Endothelial cell of umbilical vein (primary cell): ENCODE measurements around the gene S1PR4. TPM values are rescaled to one million over a fixed set of nuclear protein-coding genes. Genes with fewer than 3 reads are reported as not detected.

Experiments
- BruUV-seq: library from RNA; stranded (reverse); fragments of 400-500 nt; replicated peaks from 2 replicates; lab custom pipeline; 2021; lab: Mats Ljungman, UMichigan
- CTCF ChIA-PET: fragments of 300-600, 350-600 bp; sonication (Branson Sonifier 250); formaldehyde crosslinking; loops from one replicate; lab custom pipeline; 2021; ENCODE audit warnings: antibody characterized with exemption, inconsistent platforms; lab: Charles Lee
- POLR2A ChIA-PET: fragments of 300-600, 350-600 bp; sonication (Branson Sonifier 250); formaldehyde crosslinking; loops from one replicate; lab custom pipeline; 2021; ENCODE audit warnings: antibody characterized with exemption, inconsistent platforms; lab: Charles Lee
- DNase-seq: peaks from one replicate; pipeline ENCODE4 v3.0.0-alpha.2; 2011; ENCODE audit warnings: low read depth, low spot score
- FAIRE-seq: peaks from 2 replicates; lab custom pipeline; 2011; peaks lifted over from hg19 to GRCh38; lab: Jason Lieb, UNC
- H2AFZ ChIP-seq: 2 replicates; pipeline ENCODE4 v1.6.0; 2012; ENCODE audit warnings: low read depth, low read length, control low read depth, inconsistent platforms
- H3K27ac ChIP-seq: 2 replicates; pipeline ENCODE4 v1.5.1; 2011; ENCODE audit warnings: low read depth, mild to moderate bottlenecking, control low read depth, low read length, moderate library complexity; ENCODE audit not compliant: insufficient read depth
- H3K27me3 ChIP-seq, 2 experiments: 2 replicates each; pipeline versions ENCODE4 v1.6.0 to v1.6.1; 2011; ENCODE audit warnings: low read length in 2 of 2, mixed read lengths in 1 of 2; ENCODE audit not compliant: control insufficient read depth in 2 of 2, insufficient read depth in 2 of 2
- H3K36me3 ChIP-seq, 2 experiments: 2 replicates in 1 of 2; 3 replicates in 1 of 2; pipeline ENCODE4 v1.5.1; 2011; ENCODE audit warnings: low read length in 2 of 2, mild to moderate bottlenecking in 1 of 2, moderate library complexity in 1 of 2; ENCODE audit not compliant: control insufficient read depth in 2 of 2, insufficient read depth in 2 of 2; ENCODE audit errors: extremely low read depth in 1 of 2
- H3K4me1 ChIP-seq: 3 replicates; pipeline ENCODE4 v1.5.1; 2011; ENCODE audit warnings: mild to moderate bottlenecking, low read length; ENCODE audit not compliant: control insufficient read depth, insufficient read depth; ENCODE audit errors: extremely low read depth
- H3K4me2 ChIP-seq: 2 replicates; pipeline ENCODE4 v1.6.1; 2011; ENCODE audit warnings: low read length, control low read depth, mixed read lengths; ENCODE audit not compliant: insufficient read depth
- H3K4me3 ChIP-seq, 3 experiments: fragments of 200-600 bp in 1 of 3; sonication (generic), shearing (Covaris generic) in 1 of 3; replicated peaks in 1 of 3; 2 replicates each; pipeline ENCODE4 v1.5.1; 2011 to 2016; ENCODE audit warnings: control low read depth in 3 of 3, low read length in 3 of 3, mild to moderate bottlenecking in 2 of 3, inconsistent platforms in 1 of 3, low read depth in 1 of 3, moderate library complexity in 1 of 3; ENCODE audit not compliant: insufficient read depth in 1 of 3
- H3K79me2 ChIP-seq: 2 replicates; pipeline ENCODE4 v1.6.0; 2012; ENCODE audit warnings: low read length, inconsistent platforms; ENCODE audit not compliant: control insufficient read depth, insufficient read depth
- H3K9ac ChIP-seq: replicated peaks from 2 replicates; pipeline ENCODE3; 2011; ENCODE audit warnings: low read length, control low read depth; ENCODE audit not compliant: insufficient read depth; ENCODE audit errors: extremely low read depth
- H3K9me1 ChIP-seq: replicated peaks from 3 replicates; pipeline ENCODE4 v1.6.0; 2011; ENCODE audit warnings: mild to moderate bottlenecking, low read length; ENCODE audit not compliant: control insufficient read depth, insufficient read depth; ENCODE audit errors: extremely low read depth
- H3K9me3 ChIP-seq: replicated peaks from 2 replicates; pipeline ENCODE4 v1.5.1; 2012; ENCODE audit warnings: low read length, inconsistent platforms; ENCODE audit not compliant: control insufficient read depth, insufficient read depth
- H4K20me1 ChIP-seq: replicated peaks from 2 replicates; pipeline ENCODE3; 2011; ENCODE audit warnings: mild to moderate bottlenecking, low read length; ENCODE audit not compliant: control insufficient read depth, insufficient read depth; ENCODE audit errors: extremely low read depth
- CTCF ChIP-seq, 2 donors: IDR thresholded peaks; 1 replicate in 1 of 2; 2 replicates in 1 of 2; pipeline ENCODE4 v1.5.1; 2011; ENCODE audit warnings: low read length in 2 of 2, mild to moderate bottlenecking in 2 of 2, moderate library complexity in 2 of 2, control low read depth in 1 of 2, inconsistent platforms in 1 of 2, low read depth in 1 of 2; ENCODE audit not compliant: insufficient read depth in 1 of 2; ENCODE audit errors: extremely low read depth in 1 of 2
- EZH2 ChIP-seq: IDR thresholded peaks from 2 replicates; pipeline ENCODE4 v1.6.1; 2012; ENCODE audit warnings: borderline replicate concordance, low read depth, mild to moderate bottlenecking, moderate library complexity, low read length, inconsistent platforms; ENCODE audit not compliant: severe bottlenecking
- FOS ChIP-seq: IDR thresholded peaks from 2 replicates; pipeline ENCODE4 v1.6.1; 2011; ENCODE audit warnings: mild to moderate bottlenecking, low read length, moderate library complexity, borderline replicate concordance; ENCODE audit not compliant: insufficient read depth
- GATA2 ChIP-seq: IDR thresholded peaks from 2 replicates; pipeline ENCODE4 v1.7.0; 2011; ENCODE audit warnings: low read depth, mild to moderate bottlenecking, moderate library complexity, mixed read lengths, low read length; ENCODE audit not compliant: insufficient read length, insufficient read depth
- JUN ChIP-seq: IDR thresholded peaks from 2 replicates; pipeline ENCODE4 v1.6.1; 2011; ENCODE audit warnings: borderline replicate concordance, low read depth; ENCODE audit not compliant: insufficient read length, insufficient read depth
- MAX ChIP-seq: IDR thresholded peaks from 2 replicates; pipeline ENCODE4 v1.6.1; 2011; ENCODE audit not compliant: insufficient read depth, insufficient read length
- MYC ChIP-seq: IDR thresholded peaks from one replicate; pipeline ENCODE4 v1.6.1; 2011; ENCODE audit warnings: mild to moderate bottlenecking, low read depth, low read length
- POLR2A ChIP-seq: IDR thresholded peaks from 2 replicates; pipeline ENCODE4 v1.6.1; 2012; ENCODE audit warnings: low read depth, mild to moderate bottlenecking, control low read depth, low read length
- POLR2AphosphoS5 ChIP-seq: IDR thresholded peaks from 2 replicates; pipeline ENCODE4 v1.6.1; 2012; ENCODE audit warnings: low read depth, mild to moderate bottlenecking, control low read depth, low read length, moderate library complexity; ENCODE audit not compliant: insufficient read depth
- dilution Hi-C: fragments of 300-500 bp; cut with MboI; formaldehyde crosslinking; loops from one replicate; pipeline ENCODE4 v1.15.0; 2019; ENCODE audit warnings: low sequenced_read_pairs; ENCODE audit not compliant: extremely low pct_ligation_motif_present
- intact Hi-C: fragments of 100-400 bp; cut with micrococcal nuclease; formaldehyde crosslinking; loops from one replicate; pipeline ENCODE4 v1.10.0; 2022
- polyA plus RNA-seq, 4 experiments: library from polyadenylated mRNA; depleted of rRNA in 3 of 4; stranded (reverse) in 3 of 4; unstranded in 1 of 4; fragments of >200 nt; gene quantifications; 2 replicates each; pipeline versions ENCODE4 v1.2.1 to v1.2.3, GENCODE V29; 2011 to 2012; ENCODE audit warnings: missing spikeins in 1 of 4
- total RNA-seq: library from RNA; stranded (reverse); gene quantifications from 2 replicates; pipeline ENCODE4 v1.2.3, GENCODE V29; 2021

The S1PR4 gene
- total and polyA plus RNA-seq, 2 donors (not counting 3 experiments of a cell fraction or from before 2014, with no cell fraction given), result 1.7 to 2.5 TPM

GRCh38 chr19:3133793-3134116, 44.8 kb upstream of the S1PR4 start:
- POLR2A ChIA-PET, result no interaction called here
- Histone ChIP-seq H3K79me2 (no peaks in the 10 kb centered on the region), H3K9me1 (no peaks in the 10 kb centered on the region), H3K4me1 (peaks cover 4% of the 10 kb centered on the region), H4K20me1 (no peaks in the 10 kb centered on the region), H3K36me3 (no peaks in the 10 kb centered on the region), H2AFZ (no peak overlapping the region), H3K9me3 (no peaks in the 10 kb centered on the region), H3K4me3 (no peak overlapping the region), H3K4me2 (no peak overlapping the region), H3K27me3 (no peaks in the 10 kb centered on the region), H3K9ac (no peak overlapping the region), H3K27ac (no peak overlapping the region)
- no TSS peak for BruUV-seq
- dilution Hi-C loops, result no loop called here
- FAIRE-seq, result no peak
- intact Hi-C loops, result no loop called here
- TF ChIP-seq JUN, result no peak
- no peak for TF ChIP-seq POLR2AphosphoS5
- no peak for TF ChIP-seq EZH2
- TF ChIP-seq POLR2A, result no peak
- TF ChIP-seq CTCF (IDR thresholded peaks at IDR 0.05; ENCODE audit: extremely low read depth in 1 of 2, insufficient read depth in 1 of 2, low read depth in 1 of 2, low read length in 2 of 2), result no peak
- no peak for TF ChIP-seq MAX
- TF ChIP-seq MYC, result no peak
- TF ChIP-seq GATA2, result no peak
- no peak for TF ChIP-seq FOS
- CTCF ChIA-PET, result interaction anchor here (1.2 to 1.6 kb wide), 2 partner anchors 28 to 30 kb away, joined by 4 to 5 read pairs; no protein-coding TSS in a partner anchor
- DNase-seq, result no peak
